OCI-LY1 (cell line): ENCODE data around the gene MEMO1.
"Not testable (repeated sequence)": the region's sequence is repeated elsewhere in the genome, so short reads cannot be mapped to it uniquely, and the experiment has no call there.

Experiments
- CTCF ChIP-seq: fragments of 200-600 bp; sonication (generic), shearing (Covaris generic); IDR thresholded peaks from 2 replicates; pipeline ENCODE4 v1.5.1; 2017; ENCODE audit warnings: mild to moderate bottlenecking, antibody characterized with exemption, low read length, moderate library complexity, mixed read lengths
- EZH2 ChIP-seq: fragments of 200-600 bp; sonication (generic), shearing (Covaris generic); IDR thresholded peaks from 2 replicates; pipeline ENCODE4 v1.8.0; 2017; ENCODE audit warnings: borderline replicate concordance, mixed run types, mild to moderate bottlenecking, antibody characterized with exemption, low read length, moderate library complexity, mixed read lengths

- TF ChIP-seq CTCF, EZH2: not testable (repeated sequence)
Observed at GRCh38 chr2:31898346-31898745, 112.5 kb downstream of the MEMO1 start.
